Suppressor macrophage treated with lipopolysaccharide for 1 hour (primary cell): ENCODE results near the gene SYN1.
"Not testable (repeated sequence)": the region's sequence is repeated elsewhere in the genome, so short reads cannot be mapped to it uniquely, and the experiment has no call there.

Source experiments
- DNase-seq, 3 donors: peaks; one replicate each; pipeline ENCODE4 v3.0.0-alpha.2; 2020 to 2022

SYN1 gene

GRCh38 chrX:47619486-47620302, at the start of gene SYN1:
Gene SYN1, minus strand, starts transcription at chrX:47619857. Its CDS starts 129 bp downstream, at chrX:47619728.
- peak; percentile 82 to 93 (median 87) for DNase-seq

- not testable (repeated sequence) for DNase-seq
Observed at GRCh38 chrX:47665797-47666196, 46.1 kb upstream of the SYN1 start.

- peak; percentile 44 to 59 (median 55) for DNase-seq
Observed at GRCh38 chrX:47664737-47665136, 45.1 kb upstream of the SYN1 start.

- DNase-seq, result peak; percentile 86 to 95 (median 89)
Observed at GRCh38 chrX:47662144-47662657, 42.5 kb upstream of the SYN1 start.

GRCh38 chrX:47661539-47661938, 41.9 kb upstream of the SYN1 start:
- no peak for DNase-seq

- DNase-seq, result no peak
Observed at GRCh38 chrX:47659421-47659726, 39.7 kb upstream of the SYN1 start.

- peak; percentile 94 to 97 (median 96) for DNase-seq
Observed at GRCh38 chrX:47658684-47659420, 39.2 kb upstream of the SYN1 start, which contains the start of gene UXT. Gene UXT, minus strand, starts transcription at chrX:47659180. Its CDS starts 253 bp downstream, at chrX:47658927.

- no peak for DNase-seq
Observed at GRCh38 chrX:47658301-47658683, 38.6 kb upstream of the SYN1 start.

GRCh38 chrX:47651043-47651905, 31.6 kb upstream of the SYN1 start:
- DNase-seq, result no peak

- DNase-seq, result peak; percentile 93 to 95 (median 94)
Observed at GRCh38 chrX:47650164-47651042, 30.7 kb upstream of the SYN1 start, which contains the start of gene ELK1. Gene ELK1, minus strand, starts transcription at chrX:47650563. Its CDS starts 9,122 bp downstream, at chrX:47641441.

GRCh38 chrX:47649781-47650163, 30.1 kb upstream of the SYN1 start:
- no peak for DNase-seq

GRCh38 chrX:47649271-47649670, 29.6 kb upstream of the SYN1 start:
- DNase-seq, result peak; percentile 46 to 75 (median 65)

GRCh38 chrX:47648376-47648775, 28.7 kb upstream of the SYN1 start:
- no peak for DNase-seq

GRCh38 chrX:47646636-47647035, 27.0 kb upstream of the SYN1 start:
- DNase-seq, result no peak

GRCh38 chrX:47645530-47645929, 25.9 kb upstream of the SYN1 start:
- no peak for DNase-seq

- peak; percentile 13 to 39 (median 34) for DNase-seq
Observed at GRCh38 chrX:47644557-47645091, 25.0 kb upstream of the SYN1 start.

- DNase-seq, result peak; percentile 31 to 46 (median 33)
Observed at GRCh38 chrX:47643926-47644325, 24.3 kb upstream of the SYN1 start.

GRCh38 chrX:47638816-47639215, 19.2 kb upstream of the SYN1 start:
- DNase-seq, result no peak

GRCh38 chrX:47637546-47638195, 18.0 kb upstream of the SYN1 start:
- DNase-seq, result peak; percentile 72 to 82 (median 76)

- DNase-seq, result no peak
Observed at GRCh38 chrX:47634871-47635575, 15.4 kb upstream of the SYN1 start.
